T-helper 22 cell (primary cell): ENCODE measurements around the gene APBA2.
"Not testable (repeated sequence)": the region's sequence is repeated elsewhere in the genome, so short reads cannot be mapped to it uniquely, and the experiment has no call there.

Experiments
- DNase-seq: peaks from one replicate; pipeline ENCODE4 v3.0.0-alpha.2; 2020; ENCODE audit warnings: low read depth

Gene APBA2

GRCh38 chr15:28998511-28998910 is 112.7 kb downstream of the APBA2 start:
- no peak for DNase-seq

DNA sequence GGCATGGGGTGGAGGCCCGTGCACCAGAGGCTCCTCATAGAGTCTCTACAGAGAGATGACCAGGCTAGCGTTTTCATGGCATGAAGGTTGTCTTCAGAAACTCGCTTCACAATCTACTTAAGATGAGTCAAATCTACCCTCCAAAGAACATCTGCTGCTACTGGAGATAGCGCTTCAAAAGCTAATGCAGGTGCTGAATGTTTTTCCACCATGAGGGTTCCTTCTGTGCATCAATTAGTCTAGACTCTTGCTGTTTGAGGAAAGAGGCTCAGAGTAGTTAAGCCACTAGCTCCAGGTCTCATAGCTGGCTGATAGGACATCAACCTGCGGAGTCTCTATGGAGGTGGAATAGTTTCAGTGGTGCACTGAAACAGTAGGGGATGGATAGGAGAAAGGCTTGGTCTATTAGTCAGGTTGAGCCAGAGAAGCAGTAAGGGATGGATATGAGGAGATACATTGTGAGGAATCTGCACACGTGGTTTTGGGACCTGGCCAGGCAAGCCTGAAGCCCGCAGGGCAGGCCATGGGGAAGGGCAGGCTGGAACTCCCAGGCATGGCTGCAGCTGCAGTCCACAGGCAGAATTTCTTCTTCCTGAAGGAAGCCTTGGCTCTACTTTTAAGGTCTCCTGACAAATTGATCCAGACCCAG is 117.5 kb downstream of the APBA2 start:
- no peak for DNase-seq

GRCh38 chr15:29003840-29004233 is 118.1 kb downstream of the APBA2 start:
- no peak for DNase-seq

DNA sequence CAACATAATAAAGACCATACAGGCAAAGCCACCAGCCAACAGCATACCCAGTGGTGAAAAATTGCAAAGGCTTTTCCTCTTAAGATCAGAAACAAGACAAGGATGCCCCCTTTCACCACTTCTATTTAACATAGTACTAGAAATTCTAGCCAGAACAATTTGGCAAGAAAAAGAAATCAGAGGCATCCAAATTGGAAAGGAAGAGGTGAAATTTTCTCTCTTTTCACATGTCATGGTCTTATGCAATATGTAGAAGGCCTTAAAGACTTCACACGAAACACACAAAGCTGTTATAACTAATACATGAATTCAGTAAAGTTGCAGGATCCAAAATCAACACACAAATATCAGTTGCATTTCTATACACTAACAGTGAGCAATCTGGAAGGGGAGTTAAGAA is 120.2 kb downstream of the APBA2 start:
- DNase-seq, result no peak

GRCh38 chr15:29008846-29009245 is 123.1 kb downstream of the APBA2 start:
- DNase-seq, result no peak

- DNase-seq, result no peak
Measured at GRCh38 chr15:29012097-29012496, 126.3 kb downstream of the APBA2 start.

GRCh38 chr15:29014493-29014892 is 128.7 kb downstream of the APBA2 start:
- no peak for DNase-seq

DNA sequence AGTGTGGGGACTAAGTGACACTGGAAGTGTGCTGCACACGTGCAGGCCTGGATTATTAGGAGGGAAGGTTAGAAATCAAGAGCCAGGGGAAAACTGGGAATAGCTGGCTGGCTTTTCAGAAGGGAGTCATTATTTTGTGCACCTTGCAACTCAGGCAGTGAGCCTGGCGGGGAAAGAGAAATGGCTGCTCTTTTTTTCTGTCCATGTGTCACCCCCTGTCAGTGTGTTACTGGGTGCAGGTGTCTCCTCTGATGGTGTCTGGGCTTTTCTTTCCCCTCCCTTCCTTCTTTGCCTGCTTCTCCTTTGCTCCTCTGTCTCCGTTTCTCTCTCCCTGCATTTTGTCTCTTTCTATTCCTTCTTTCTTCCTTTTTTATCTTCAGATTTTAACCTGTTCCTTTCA is 130.7 kb downstream of the APBA2 start:
- no peak for DNase-seq

DNA sequence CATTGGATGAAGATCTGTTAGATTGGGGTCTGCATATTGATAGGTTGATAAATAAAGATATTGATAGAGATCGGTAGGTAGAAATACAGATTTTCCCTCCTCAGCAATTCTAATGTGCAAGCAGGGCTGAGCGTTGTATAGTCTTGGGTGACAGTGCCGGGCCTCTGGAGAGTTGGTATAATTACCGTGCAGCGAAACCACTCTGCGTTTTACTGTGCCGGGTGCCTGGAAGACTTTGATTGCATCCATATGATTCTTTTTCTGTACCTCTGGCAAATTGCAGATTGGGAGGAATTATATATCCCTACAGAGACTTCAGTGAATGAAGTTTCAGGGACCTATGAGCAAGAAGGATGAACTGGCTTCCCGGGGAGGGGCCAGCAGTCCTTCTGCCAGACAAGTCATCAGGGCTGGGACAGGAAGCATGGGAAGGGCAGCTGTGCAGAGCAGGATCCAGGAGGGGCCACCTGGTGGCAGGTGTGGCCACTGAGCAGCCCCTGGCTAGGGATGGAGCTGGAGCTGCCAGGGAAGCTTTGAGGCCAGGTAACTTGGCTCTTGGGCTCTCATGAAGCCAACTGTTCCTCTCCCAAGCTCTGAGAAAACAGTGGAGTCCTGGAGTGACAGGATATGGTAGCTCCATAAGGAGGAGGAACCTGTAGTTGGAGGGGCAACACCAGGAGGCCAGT is 132.5 kb downstream of the APBA2 start:
- no peak for DNase-seq

GRCh38 chr15:29018995-29019976 is 133.5 kb downstream of the APBA2 start:
- no peak for DNase-seq

DNA sequence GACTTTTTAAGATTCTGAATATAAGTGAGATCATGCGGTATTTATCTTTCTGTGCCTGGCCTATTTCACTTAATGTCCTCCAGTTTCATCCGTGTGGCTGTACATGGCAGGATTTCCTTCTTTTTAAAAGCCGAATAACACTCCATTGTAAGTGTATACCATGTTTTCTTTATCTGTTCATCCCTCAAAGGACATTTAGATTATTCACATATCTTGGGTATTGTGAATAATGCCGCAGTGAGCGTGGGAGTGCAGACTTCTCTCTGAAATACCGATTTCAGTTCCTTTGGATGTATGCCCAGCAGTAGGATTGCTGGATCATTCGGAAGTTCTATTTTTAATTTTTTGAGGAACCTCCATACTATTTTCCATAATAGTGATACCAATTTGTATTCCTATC is 136.1 kb downstream of the APBA2 start:
- DNase-seq, result no peak

DNA sequence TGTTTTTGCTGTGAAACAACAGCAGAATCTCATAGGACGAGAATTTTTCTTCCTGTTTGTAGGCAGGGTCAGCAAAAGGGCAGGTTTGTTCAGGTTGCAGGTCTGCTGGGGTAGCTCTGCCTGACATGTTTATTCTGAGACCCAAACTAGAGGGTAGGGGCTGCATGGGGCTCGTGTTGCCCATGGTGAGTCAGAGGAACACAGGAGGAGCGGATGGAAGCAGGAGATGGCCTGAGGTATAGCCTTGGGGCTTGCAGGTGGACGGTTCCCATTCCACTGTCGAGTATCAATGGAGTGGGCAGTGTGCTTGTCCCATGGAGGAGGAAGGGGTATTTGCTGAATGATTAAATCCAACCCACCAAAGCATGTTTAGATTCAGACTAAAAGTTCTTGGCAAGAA is 138.9 kb downstream of the APBA2 start:
- no peak for DNase-seq

GRCh38 chr15:29025411-29025810 is 139.6 kb downstream of the APBA2 start:
- not testable (repeated sequence) for DNase-seq

- not testable (repeated sequence) for DNase-seq
Measured at GRCh38 chr15:29028158-29028557, 142.4 kb downstream of the APBA2 start.

DNA sequence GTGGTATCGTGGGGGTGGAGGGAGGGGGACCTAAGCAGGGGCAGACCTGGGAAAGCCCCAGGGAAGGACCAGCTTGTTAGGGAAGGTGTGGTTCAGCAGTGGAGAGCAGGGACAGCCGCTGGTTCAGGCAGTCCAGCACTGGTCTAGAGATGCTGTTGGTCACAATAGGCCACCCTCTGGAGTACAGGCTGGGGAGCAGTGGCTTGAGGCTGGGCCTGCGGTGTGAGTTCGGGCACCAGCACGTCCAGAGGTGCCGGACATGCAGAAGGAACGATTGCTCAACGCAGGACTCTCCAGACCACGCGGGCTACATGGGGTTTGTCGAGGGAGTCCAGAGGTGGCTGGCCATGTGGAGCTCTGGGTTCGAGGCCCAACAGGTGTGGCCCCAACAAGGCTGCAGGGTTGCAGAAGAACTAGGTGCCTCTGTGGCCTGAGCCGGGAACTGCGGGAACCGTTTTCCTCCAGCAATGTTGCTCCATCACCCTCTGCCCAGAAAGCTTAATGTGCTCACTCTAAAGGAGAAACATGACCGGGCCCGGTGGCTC is 143.9 kb downstream of the APBA2 start:
- DNase-seq, result no peak

DNA sequence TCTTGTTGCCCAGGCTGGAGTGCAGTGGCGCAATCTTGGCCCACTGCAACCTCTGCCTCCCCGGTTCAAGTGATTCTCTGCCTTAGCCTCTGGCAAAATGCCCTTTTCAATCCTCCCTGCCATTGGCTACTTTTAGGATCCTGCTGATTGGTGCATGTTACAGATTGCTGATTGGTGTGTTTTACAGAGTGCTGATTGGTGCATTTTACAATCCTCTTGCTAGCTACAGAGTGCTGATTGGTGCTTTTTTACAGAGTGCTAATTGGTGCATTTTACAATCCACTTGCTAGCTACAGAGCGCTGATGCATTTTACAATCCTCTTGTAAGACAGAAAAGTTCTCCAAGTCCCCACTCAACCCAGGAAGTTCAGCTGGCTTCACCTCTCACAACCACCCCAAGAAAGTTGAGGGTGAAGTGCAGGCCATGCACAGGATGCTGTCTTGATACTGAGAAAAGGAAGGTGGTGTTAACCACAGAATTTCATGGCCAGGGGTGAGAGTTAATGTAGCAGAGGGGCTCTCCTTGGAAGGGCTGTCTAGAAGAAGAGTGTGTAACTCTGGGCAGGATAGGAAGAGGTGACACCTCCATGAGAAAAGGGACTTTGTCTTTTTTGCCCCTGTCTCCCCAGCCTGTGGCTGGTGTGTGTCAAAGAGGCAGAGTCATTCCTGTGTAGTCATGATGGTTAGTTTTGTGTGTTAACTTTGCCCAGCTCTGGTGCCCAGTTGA is 145.9 kb downstream of the APBA2 start:
- no peak for DNase-seq

DNA sequence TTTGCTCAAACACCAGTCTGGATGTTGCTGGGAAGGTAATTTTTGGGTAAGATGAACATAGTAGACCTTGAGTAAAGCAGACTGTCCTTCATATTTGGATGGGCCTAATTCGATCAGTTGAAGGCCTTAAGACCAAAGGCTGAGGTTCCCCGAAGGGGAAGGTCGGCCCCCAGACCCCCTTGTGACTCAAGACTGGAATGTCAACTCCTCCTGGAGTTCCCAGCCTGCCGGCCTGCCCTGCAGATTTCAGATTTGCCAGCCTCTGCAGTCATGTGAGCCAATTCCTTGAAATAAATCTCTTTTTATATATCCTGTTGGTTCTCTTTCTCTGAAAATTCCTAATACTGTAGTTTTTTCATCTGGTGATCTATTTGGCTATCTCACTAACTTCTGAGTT is 146.5 kb downstream of the APBA2 start:
- DNase-seq, result no peak

GRCh38 chr15:29032751-29033150 is 147.0 kb downstream of the APBA2 start:
- DNase-seq, result no peak

GRCh38 chr15:29034151-29034550 is 148.4 kb downstream of the APBA2 start:
- DNase-seq, result no peak

DNA sequence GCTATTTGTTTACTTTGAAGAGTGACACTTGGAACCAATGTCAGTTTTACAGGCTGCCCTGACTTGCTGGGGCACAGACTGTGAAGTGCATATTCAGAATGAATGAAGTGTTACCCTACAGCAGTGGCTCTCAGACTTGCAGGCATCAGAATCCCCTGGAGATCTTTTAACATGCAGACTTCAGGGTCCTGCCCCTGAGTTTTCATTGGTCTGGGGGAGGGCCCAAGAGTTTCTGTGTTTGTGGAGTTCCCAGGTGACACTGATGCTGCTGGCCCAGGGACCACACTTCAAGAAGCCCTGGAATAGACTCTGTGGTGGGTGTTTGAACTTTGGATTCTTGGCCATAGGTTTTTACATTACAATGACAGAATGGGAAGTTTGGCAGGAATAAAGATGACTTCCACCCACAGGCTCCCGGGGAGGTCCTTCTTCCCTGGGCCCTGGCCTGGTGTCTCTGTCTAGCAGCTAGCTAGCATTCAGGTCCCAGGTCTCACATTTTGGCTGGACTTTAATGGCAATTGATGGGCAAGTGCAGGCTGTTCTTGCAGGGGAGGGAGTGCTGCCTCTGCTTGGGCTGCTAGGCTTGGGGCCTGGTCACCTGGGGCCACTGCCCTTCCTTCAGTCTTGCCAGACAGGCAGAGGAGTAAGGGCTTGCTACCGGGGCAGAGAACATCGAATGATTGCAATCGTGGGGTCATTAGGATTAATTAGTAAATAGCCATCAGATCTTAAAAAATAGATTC is 149.0 kb downstream of the APBA2 start:
- no peak for DNase-seq
